ENCODE measurements around the gene EHD1.

GRCh38 chr11:64865286-64866172 lies 12.9 kb downstream of the EHD1 start:
- TF ChIP-seq CTCF (IDR thresholded peaks at IDR 0.05; ENCODE audit: insufficient read depth, low read length, poor library complexity, severe bottlenecking) = no peak
- TF ChIP-seq EZH2phosphoT487 (conservative IDR thresholded peaks at IDR 0.05; ENCODE audit: low read length) = no peak

Measured in SU-DHL-6 (cell line).